Kidney (tissue), 14 donors: ENCODE measurements around the gene FUT8. TPM values are rescaled to one million over a fixed set of nuclear protein-coding genes. Genes with fewer than 3 reads are reported as not detected.

Experiments used
- DNase-seq, 5 donors: peaks; one replicate each; pipeline ENCODE4 v3.0.0-alpha.2; 2013 to 2020
- FAIRE-seq: peaks from 2 replicates; lab custom pipeline; 2012; peaks lifted over from hg19 to GRCh38; lab: Jason Lieb, UNC
- H3K27ac ChIP-seq, 2 donors: one replicate each; pipeline ENCODE4 v1.7.0; 2013; ENCODE audit warnings: low read depth in 2 of 2, low read length in 2 of 2, inconsistent platforms in 1 of 2
- H3K27me3 ChIP-seq: one replicate; pipeline ENCODE4 v1.7.1; 2013; ENCODE audit warnings: low read length, inconsistent platforms; ENCODE audit not compliant: control insufficient read depth, insufficient read depth
- H3K36me3 ChIP-seq, 3 donors: one replicate each; pipeline versions ENCODE4 v1.7.0 to v1.7.1; 2013; ENCODE audit warnings: low read length in 3 of 3, control low read depth in 1 of 3, inconsistent platforms in 1 of 3; ENCODE audit not compliant: insufficient read depth in 3 of 3, control insufficient read depth in 2 of 3
- H3K4me1 ChIP-seq, 3 donors: one replicate each; pipeline versions ENCODE4 v1.7.0 to v1.7.1; 2013; ENCODE audit warnings: low read length in 3 of 3, inconsistent platforms in 1 of 3, low read depth in 1 of 3; ENCODE audit not compliant: control insufficient read depth in 2 of 3, insufficient read depth in 2 of 3
- H3K4me3 ChIP-seq, 3 donors: one replicate each; pipeline versions ENCODE4 v1.7.0 to v1.8.1; 2013; ENCODE audit warnings: low read length in 3 of 3, control low read depth in 1 of 3, inconsistent platforms in 1 of 3
- H3K9ac ChIP-seq, 3 donors: one replicate each; pipeline versions ENCODE4 v1.7.0 to v1.7.1; 2013; ENCODE audit warnings: low read length in 3 of 3, control low read depth in 1 of 3, inconsistent platforms in 1 of 3
- H3K9me3 ChIP-seq, 3 donors: one replicate each; pipeline versions ENCODE4 v1.7.0 to v1.7.1; 2013; ENCODE audit warnings: low read length in 3 of 3, control low read depth in 1 of 3, inconsistent platforms in 1 of 3; ENCODE audit not compliant: control insufficient read depth in 2 of 3, insufficient read depth in 1 of 3
- CTCF ChIP-seq: IDR thresholded peaks from 3 replicates; pipeline ENCODE4 v1.5.1; 2012; ENCODE audit warnings: mild to moderate bottlenecking, moderate library complexity, borderline replicate concordance; ENCODE audit not compliant: insufficient read depth; ENCODE audit errors: extremely low read depth
- intact Hi-C: fragments of 100-400 bp; cut with DNase I; formaldehyde crosslinking; loops from one replicate; pipeline ENCODE4 v1.11.1; 2022
- polyA plus RNA-seq: library from polyadenylated mRNA; stranded (reverse); fragments of 350-450 nt; fragmentation: Illumina TruSeq; extraction: RNeasy Lipid Tissue Mini Kit (QIAGEN cat#74804); gene quantifications from one replicate; pipeline ENCODE4 v1.2.3, GENCODE V29; 2014; ENCODE audit warnings: low read depth, low replicate concordance; ENCODE audit not compliant: insufficient read depth
- total RNA-seq: library from RNA; stranded (reverse); fragmentation: NEBNext Ultra II Directional; extraction: Animal tissue kit (Norgen Biotek cat#: 25700); gene quantifications from one replicate; pipeline ENCODE4 v1.2.1, GENCODE V29; 2021
- donor health status: control.
- donor health status: control.
- donor health status: control.
- donor health status: control.
- donor health status: control.
- donor health status: DM: yes; HTN: yes; CAD: no.
- donor health status: Normal renal cell carcinoma (clear cell type).

Gene FUT8
- total and polyA plus RNA-seq, 2 donors from 2014 or later, result 8.2 to 49.6 TPM

- no peaks in the 10 kb centered on the region for H3K36me3 ChIP-seq
- no peaks in the 10 kb centered on the region for H3K9me3 ChIP-seq
- no peak for FAIRE-seq
- intact Hi-C loops, result no loop called here
- no peak overlapping the region for H3K27ac ChIP-seq
- H3K27me3 ChIP-seq, result no peaks in the 10 kb centered on the region
- no peak for DNase-seq
- no peak for TF ChIP-seq CTCF
- no peak overlapping the region for H3K9ac ChIP-seq
- no peaks in the 10 kb centered on the region for H3K4me1 ChIP-seq
- H3K4me3 ChIP-seq, result no peak overlapping the region
Observed at GRCh38 chr14:65622703-65623102, 210.2 kb downstream of the FUT8 start.

GRCh38 chr14:65623759-65624158, 211.2 kb downstream of the FUT8 start:
- no peak for DNase-seq
- Histone ChIP-seq H3K4me3 (no peak overlapping the region), H3K4me1 (no peaks in the 10 kb centered on the region), H3K9ac (no peak overlapping the region), H3K27ac (no peak overlapping the region), H3K27me3 (no peaks in the 10 kb centered on the region), H3K36me3 (no peaks in the 10 kb centered on the region), H3K9me3 (no peaks in the 10 kb centered on the region)
- intact Hi-C loops, result no loop called here
- no peak for FAIRE-seq
- no peak for TF ChIP-seq CTCF

- intact Hi-C loops, result no loop called here
- FAIRE-seq, result no peak
- H3K9me3 ChIP-seq, result no peaks in the 10 kb centered on the region
Observed at GRCh38 chr14:65627315-65627714, 214.8 kb downstream of the FUT8 start.

More at GRCh38 chr14:65627315-65627714, 214.8 kb downstream of the FUT8 start:
- Histone ChIP-seq H3K4me3 (no peak overlapping the region), H3K36me3 (no peaks in the 10 kb centered on the region), H3K27ac (no peak overlapping the region), H3K27me3 (no peaks in the 10 kb centered on the region), H3K4me1 (no peaks in the 10 kb centered on the region), H3K9ac (no peak overlapping the region)
- TF ChIP-seq CTCF, result no peak
- DNase-seq, result no peak
